GM12891 (cell line): ENCODE results near the gene MIPEP.

Experiments
- POLR2A ChIP-seq: IDR thresholded peaks from 2 replicates; pipeline ENCODE4 v1.6.1; 2011; ENCODE audit warnings: low read depth, low read length, control low read depth
- POLR2AphosphoS5 ChIP-seq: IDR thresholded peaks from 2 replicates; pipeline ENCODE4 v1.6.1; 2011; ENCODE audit warnings: low read depth, low read length, control low read depth
- SPI1 ChIP-seq: IDR thresholded peaks from 2 replicates; pipeline ENCODE4 v1.6.1; 2011; ENCODE audit warnings: low read depth, low read length, control low read depth
- TAF1 ChIP-seq: IDR thresholded peaks from 2 replicates; pipeline ENCODE4 v1.6.1; 2011; ENCODE audit warnings: low read depth, low read length, control low read depth

GRCh38 chr13:23778879-23779278 is 110.3 kb downstream of the MIPEP start:
- no peak for TF ChIP-seq POLR2A
- no peak for TF ChIP-seq TAF1
- no peak for TF ChIP-seq POLR2AphosphoS5
- TF ChIP-seq SPI1: no peak
